Stomach (tissue), 4 donors: ENCODE measurements around the gene KLK5.

ENCODE experiments used
- CTCF ChIP-seq, 7 experiments: fragments of 450-650 bp in 4 of 7; fragments of 200-600 bp in 3 of 7; sonication (generic) in 3 of 7; IDR thresholded peaks; one replicate each; pipeline ENCODE4 v1.5.1; 2016 to 2019; ENCODE audit warnings: antibody characterized with exemption in 7 of 7, control low read depth in 2 of 7, mild to moderate bottlenecking in 1 of 7
- EP300 ChIP-seq: sonication (generic); formaldehyde crosslinking; IDR thresholded peaks from one replicate; pipeline ENCODE4 v1.6.1; 2017; ENCODE audit warnings: antibody characterized with exemption
- POLR2A ChIP-seq, 4 donors: fragments of 450-650 bp; IDR thresholded peaks; one replicate each; pipeline ENCODE4 v1.6.1; 2016; ENCODE audit warnings: antibody characterized with exemption in 4 of 4, control low read depth in 2 of 4, mild to moderate bottlenecking in 1 of 4, moderate library complexity in 1 of 4
- POLR2AphosphoS5 ChIP-seq, 3 donors: sonication (generic); formaldehyde crosslinking; IDR thresholded peaks; one replicate each; pipeline ENCODE4 v1.6.1; 2016; ENCODE audit warnings: antibody characterized with exemption in 3 of 3

- no peak for TF ChIP-seq CTCF (IDR thresholded peaks at IDR 0.05)
- no peak for TF ChIP-seq POLR2AphosphoS5 (IDR thresholded peaks at IDR 0.05)
- no peak for TF ChIP-seq EP300
- no peak for TF ChIP-seq POLR2A (IDR thresholded peaks at IDR 0.05)
These were observed 43.4 kb downstream of the KLK5 start for GRCh38 chr19:50909240-50910070.
